CD14-positive monocyte (primary cell): ENCODE results near the gene RBM4B. TPM values are rescaled to one million over a fixed set of nuclear protein-coding genes. Genes with fewer than 3 reads are reported as not detected.

Experiments used
- DNase-seq, 3 donors: peaks; one replicate each; pipeline ENCODE4 v3.0.0-alpha.2; 2011 to 2022
- H2AFZ ChIP-seq: 2 replicates; pipeline ENCODE4 v1.6.0; 2012; ENCODE audit warnings: mild to moderate bottlenecking, low read depth, low read length, inconsistent platforms; ENCODE audit not compliant: insufficient read depth, poor library complexity, severe bottlenecking
- H3K27ac ChIP-seq, 2 donors: 1 replicate in 1 of 2; 2 replicates in 1 of 2; pipeline ENCODE4 v1.5.1; 2012 to 2013; ENCODE audit warnings: low read length in 2 of 2, control low read depth in 1 of 2, inconsistent platforms in 1 of 2, low read depth in 1 of 2, mild to moderate bottlenecking in 1 of 2
- H3K27me3 ChIP-seq, 2 donors: one replicate each; pipeline versions ENCODE4 v1.6.0 to v1.6.1; 2011 to 2013; ENCODE audit warnings: low read length in 2 of 2; ENCODE audit not compliant: control insufficient read depth in 2 of 2, insufficient read depth in 2 of 2
- H3K36me3 ChIP-seq, 2 donors: replicated peaks in 1 of 2; 1 replicate in 1 of 2; 2 replicates in 1 of 2; pipeline versions ENCODE4 v1.5.1 to v1.6.1; 2012 to 2013; ENCODE audit warnings: low read length in 2 of 2, control low read depth in 1 of 2, inconsistent platforms in 1 of 2, mild to moderate bottlenecking in 1 of 2; ENCODE audit not compliant: insufficient read depth in 2 of 2, control insufficient read depth in 1 of 2
- H3K4me1 ChIP-seq, 2 donors: 1 replicate in 1 of 2; 2 replicates in 1 of 2; pipeline versions ENCODE4 v1.5.1 to v1.6.1; 2012 to 2013; ENCODE audit warnings: low read length in 2 of 2, control low read depth in 1 of 2, inconsistent platforms in 1 of 2, mild to moderate bottlenecking in 1 of 2, moderate library complexity in 1 of 2; ENCODE audit not compliant: insufficient read depth in 2 of 2, control insufficient read depth in 1 of 2
- H3K4me2 ChIP-seq: replicated peaks from 2 replicates; pipeline ENCODE3; 2012; ENCODE audit warnings: low read length, moderate library complexity, mild to moderate bottlenecking; ENCODE audit not compliant: poor library complexity, severe bottlenecking; ENCODE audit errors: extremely low read depth
- H3K4me3 ChIP-seq, 3 experiments: fragments of 200-600 bp in 1 of 3; sonication (generic) in 1 of 3; replicated peaks in 1 of 3; 1 replicate in 2 of 3; 2 replicates in 1 of 3; pipeline ENCODE4 v1.5.1; 2011 to 2013; ENCODE audit warnings: low read length in 3 of 3, mild to moderate bottlenecking in 3 of 3, control low read depth in 2 of 3, low read depth in 2 of 3, inconsistent platforms in 1 of 3, moderate library complexity in 1 of 3
- H3K79me2 ChIP-seq: 2 replicates; pipeline ENCODE4 v1.6.0; 2012; ENCODE audit warnings: mild to moderate bottlenecking, control low read depth, inconsistent platforms, low read length, moderate library complexity; ENCODE audit not compliant: insufficient read depth
- H3K9ac ChIP-seq: 2 replicates; pipeline ENCODE4 v1.6.0; 2017; ENCODE audit warnings: low read length, mild to moderate bottlenecking; ENCODE audit not compliant: insufficient read depth, poor library complexity, severe bottlenecking
- H3K9me3 ChIP-seq, 2 donors: replicated peaks in 1 of 2; 1 replicate in 1 of 2; 2 replicates in 1 of 2; pipeline versions ENCODE4 v1.5.1 to v1.6.1; 2012 to 2013; ENCODE audit warnings: low read length in 2 of 2, control low read depth in 1 of 2; ENCODE audit not compliant: control insufficient read depth in 1 of 2, insufficient read depth in 1 of 2
- H4K20me1 ChIP-seq: 2 replicates; pipeline ENCODE4 v1.6.0; 2012; ENCODE audit warnings: mild to moderate bottlenecking, low read length, control low read depth, moderate library complexity; ENCODE audit not compliant: insufficient read depth
- H3K27ac Mint-ChIP-seq, 7 donors: one replicate each; pipeline ENCODE4 v1.8.0; 2020; ENCODE audit warnings: mild to moderate bottlenecking in 7 of 7, mixed read lengths in 7 of 7, moderate library complexity in 6 of 7, inconsistent platforms in 2 of 7
- H3K27me3 Mint-ChIP-seq, 3 donors: one replicate each; pipeline ENCODE4 v1.8.0; 2021 to 2022; ENCODE audit warnings: low read depth in 3 of 3, mild to moderate bottlenecking in 3 of 3, mixed read lengths in 3 of 3, moderate library complexity in 3 of 3, inconsistent platforms in 1 of 3
- H3K36me3 Mint-ChIP-seq, 2 donors: one replicate each; pipeline ENCODE4 v1.8.0; 2020; ENCODE audit warnings: mixed read lengths in 2 of 2, inconsistent platforms in 1 of 2, mild to moderate bottlenecking in 1 of 2
- H3K4me1 Mint-ChIP-seq: one replicate; pipeline ENCODE4 v1.8.0; 2020; ENCODE audit warnings: mild to moderate bottlenecking, mixed read lengths
- H3K4me3 Mint-ChIP-seq, 2 donors: one replicate each; pipeline ENCODE4 v1.8.0; 2020; ENCODE audit warnings: mild to moderate bottlenecking in 2 of 2, mixed read lengths in 2 of 2, moderate library complexity in 1 of 2
- H3K9me3 Mint-ChIP-seq, 7 donors: one replicate each; pipeline ENCODE4 v1.8.0; 2020 to 2022; ENCODE audit warnings: mixed read lengths in 7 of 7, mild to moderate bottlenecking in 6 of 7, moderate library complexity in 6 of 7, inconsistent platforms in 2 of 7
- WGBS: methylation state at CpG from one replicate; pipeline ENCODE4 v1.1.5; 2013; ENCODE audit warnings: missing lambda C conversion rate; ENCODE audit not compliant: insufficient coverage; 5-methylcytosine and 5-hydroxymethylcytosine counted together
- intact Hi-C, 2 donors: fragments of 100-400 bp; cut with micrococcal nuclease; formaldehyde crosslinking; loops; one replicate each; pipeline versions ENCODE4 v1.15.0 to v1.15.1; 2023
- polyA plus RNA-seq, 3 donors: library from polyadenylated mRNA; depleted of rRNA in 1 of 3; unstranded in 2 of 3; stranded (reverse) in 1 of 3; fragments of 300-500 nt in 2 of 3; fragments of >200 nt in 1 of 3; fragmentation: Illumina TruSeq in 2 of 3; gene quantifications; 1 replicate in 2 of 3; 2 replicates in 1 of 3; pipeline ENCODE4 v1.2.3, GENCODE V29; 2012 to 2021
- TF ChIP-seq, protein P1 (sequence below): fragments of 200-600 bp; IDR thresholded peaks from one replicate; pipeline ENCODE4 v1.8.0; 2022; ENCODE audit warnings: antibody characterized with exemption, mild to moderate bottlenecking

Gene RBM4B
- polyA plus RNA-seq, 3 donors: 7.8 to 14.3 (median 11.2) TPM

DNA sequence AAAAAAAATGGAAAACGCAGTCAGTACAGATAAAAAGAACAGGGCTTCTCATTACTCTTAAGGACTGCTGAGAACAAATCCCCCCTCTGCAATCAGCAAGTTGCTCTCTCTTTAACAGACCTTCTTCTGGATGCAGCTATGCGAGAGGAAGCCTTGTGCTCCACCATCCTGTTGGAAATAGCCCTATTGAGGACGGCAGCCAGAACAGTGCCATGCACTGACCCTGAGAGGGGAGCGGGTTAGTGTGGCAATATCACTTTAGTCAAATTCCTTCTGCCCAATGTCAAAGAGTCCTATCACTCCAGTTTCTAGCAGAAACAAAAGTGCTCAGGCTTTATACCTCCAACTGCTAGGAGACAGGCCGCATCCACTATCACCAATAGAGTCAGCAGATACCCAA lies 6.9 kb downstream of the RBM4B start:
- 100% methylated on average over 1 of the region's 5 CpGs for WGBS
- TF ChIP-seq, protein P1, sequence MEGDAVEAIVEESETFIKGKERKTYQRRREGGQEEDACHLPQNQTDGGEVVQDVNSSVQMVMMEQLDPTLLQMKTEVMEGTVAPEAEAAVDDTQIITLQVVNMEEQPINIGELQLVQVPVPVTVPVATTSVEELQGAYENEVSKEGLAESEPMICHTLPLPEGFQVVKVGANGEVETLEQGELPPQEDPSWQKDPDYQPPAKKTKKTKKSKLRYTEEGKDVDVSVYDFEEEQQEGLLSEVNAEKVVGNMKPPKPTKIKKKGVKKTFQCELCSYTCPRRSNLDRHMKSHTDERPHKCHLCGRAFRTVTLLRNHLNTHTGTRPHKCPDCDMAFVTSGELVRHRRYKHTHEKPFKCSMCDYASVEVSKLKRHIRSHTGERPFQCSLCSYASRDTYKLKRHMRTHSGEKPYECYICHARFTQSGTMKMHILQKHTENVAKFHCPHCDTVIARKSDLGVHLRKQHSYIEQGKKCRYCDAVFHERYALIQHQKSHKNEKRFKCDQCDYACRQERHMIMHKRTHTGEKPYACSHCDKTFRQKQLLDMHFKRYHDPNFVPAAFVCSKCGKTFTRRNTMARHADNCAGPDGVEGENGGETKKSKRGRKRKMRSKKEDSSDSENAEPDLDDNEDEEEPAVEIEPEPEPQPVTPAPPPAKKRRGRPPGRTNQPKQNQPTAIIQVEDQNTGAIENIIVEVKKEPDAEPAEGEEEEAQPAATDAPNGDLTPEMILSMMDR: no peak
- H3K27ac Mint-ChIP-seq: peak overlapping the region in 2 of 7 donors; percentile 5 to 12
- H3K9ac ChIP-seq: no peak overlapping the region
- H3K9me3 Mint-ChIP-seq: no peaks in the 10 kb centered on the region
- H3K4me1 Mint-ChIP-seq: peaks cover 8% of the 10 kb centered on the region
- H3K36me3 ChIP-seq: peaks cover 29 to 54% of the 10 kb centered on the region in 2 donors
- no peak overlapping the region for H3K27ac ChIP-seq
- peaks cover 27% of the 10 kb centered on the region for H4K20me1 ChIP-seq
- peaks cover under 1 to 7% of the 10 kb centered on the region in 2 donors for H3K4me1 ChIP-seq
- H3K4me3 ChIP-seq: no peak overlapping the region
- H3K27me3 ChIP-seq: no peaks in the 10 kb centered on the region
- intact Hi-C loops: loop anchor here in 1 of 2 donors (10.0 kb wide), 1 partner anchor 236 kb away; the partner anchor contains the start of gene MRPL11
- H3K79me2 ChIP-seq: peaks cover 84% of the 10 kb centered on the region
- no peak for DNase-seq
- H3K9me3 ChIP-seq: no peaks in the 10 kb centered on the region
- peaks cover 27 to 43% of the 10 kb centered on the region in 2 donors for H3K36me3 Mint-ChIP-seq
- H3K27me3 Mint-ChIP-seq: no peaks in the 10 kb centered on the region
- H2AFZ ChIP-seq: no peak overlapping the region
- H3K4me2 ChIP-seq: no peak overlapping the region
- H3K4me3 Mint-ChIP-seq: no peak overlapping the region

DNA sequence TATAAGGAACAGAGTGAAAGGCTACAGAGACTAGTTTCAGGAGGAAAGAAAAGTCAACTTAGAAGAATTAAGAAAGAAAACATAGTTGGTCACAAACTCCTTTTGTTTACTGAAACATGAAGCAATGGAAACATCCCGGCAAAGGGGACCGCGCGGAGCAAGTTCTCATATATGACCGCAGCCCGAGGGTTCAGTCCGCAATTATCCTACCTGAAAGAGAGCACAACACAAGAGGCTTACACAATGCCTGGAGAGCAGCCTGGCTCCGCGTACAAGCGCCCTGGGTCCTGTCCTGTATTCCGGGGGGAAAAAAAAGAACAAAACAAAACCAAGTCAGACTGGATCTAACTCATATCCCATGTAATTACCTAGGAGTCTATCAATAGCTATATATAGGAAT lies 12.3 kb downstream of the RBM4B start:
- peak overlapping the region in 1 of 7 donors; percentile 44 for H3K27ac Mint-ChIP-seq
- Histone ChIP-seq H3K27me3 (no peaks in the 10 kb centered on the region), H3K27ac (no peak overlapping the region), H2AFZ (no peak overlapping the region), H3K79me2 (peaks cover 72% of the 10 kb centered on the region), H3K36me3 (peaks cover 49 to 88% of the 10 kb centered on the region in 2 donors), H3K9me3 (no peaks in the 10 kb centered on the region), H3K4me2 (no peak overlapping the region), H3K4me3 (no peak overlapping the region), H4K20me1 (peaks cover 33% of the 10 kb centered on the region), H3K4me1 (peaks cover under 1% of the 10 kb centered on the region in 2 donors), H3K9ac (no peak overlapping the region)
- peaks cover under 1% of the 10 kb centered on the region for H3K4me1 Mint-ChIP-seq
- no peaks in the 10 kb centered on the region for H3K9me3 Mint-ChIP-seq
- TF ChIP-seq, protein P1: no peak
- peaks cover 50 to 83% of the 10 kb centered on the region in 2 donors for H3K36me3 Mint-ChIP-seq
- no peaks in the 10 kb centered on the region for H3K27me3 Mint-ChIP-seq
- intact Hi-C loops: no loop called here
- H3K4me3 Mint-ChIP-seq: no peak overlapping the region
- WGBS: 99% methylated on average over 9 of the region's 11 CpGs
- DNase-seq: no peak
